Measurements from ENCODE around the gene ZNF184. TPM values are rescaled to one million over a fixed set of nuclear protein-coding genes. Genes with fewer than 3 reads are reported as not detected.

ZNF184 gene
- polyA plus RNA-seq (2013, experiment 1 of 2), result 5.0 TPM
- 5.2 TPM for polyA plus RNA-seq (2013, experiment 2 of 2)

DNA sequence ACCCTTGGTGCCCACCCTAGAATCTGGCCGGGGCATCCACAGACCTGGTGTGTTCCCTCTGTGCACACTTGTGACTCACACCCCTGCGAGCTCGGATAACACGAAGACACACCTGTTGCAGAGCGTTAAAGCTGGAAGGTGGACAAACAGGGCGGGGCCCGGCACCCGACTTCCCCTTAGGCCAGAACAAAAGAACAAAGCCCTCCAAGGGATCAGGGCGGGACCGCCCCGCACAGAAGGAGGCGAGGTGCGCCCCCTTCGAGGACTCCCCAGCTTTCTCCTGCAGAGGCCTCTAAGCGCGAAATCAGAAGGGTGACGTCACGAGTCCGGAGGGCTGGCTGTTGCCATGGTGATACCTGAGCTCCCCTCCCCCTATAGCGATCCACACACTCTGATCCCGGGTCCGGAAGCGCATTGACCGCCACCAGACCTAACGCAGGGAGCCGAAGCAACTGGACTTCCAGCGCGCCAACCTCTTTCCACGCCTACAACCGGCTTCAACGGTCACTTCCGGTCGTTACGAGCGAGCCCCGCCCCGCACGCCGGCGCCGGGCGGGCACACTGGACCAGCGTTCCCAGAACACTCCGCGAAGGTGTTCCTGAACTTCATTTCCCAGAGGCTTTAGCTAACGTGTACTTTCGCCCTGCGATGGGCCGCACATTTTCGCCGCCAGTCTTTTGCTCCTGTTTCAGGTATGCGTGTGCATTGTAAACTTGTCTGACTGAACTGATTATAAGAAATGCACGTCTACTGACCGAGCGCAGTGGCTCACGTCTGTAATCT lies at the start of gene ZNF184:
ZNF184 (minus strand) TSS at position 489 of the 784 bp plus-strand sequence. CDS start 811 bp downstream, outside the sequence.
- peak within 1 kb of the TSS; percentile 79 to 90 for H3K4me3 ChIP-seq (ENCODE audit: insufficient read depth in 1 of 2, low read depth in 1 of 2, low read length in 2 of 2)
- no peaks in the 10 kb centered on the region for H3K27me3 ChIP-seq (ENCODE audit: control insufficient read depth in 1 of 2, insufficient read depth in 1 of 2, low read length in 2 of 2)
- peak within 1 kb of the TSS in 1 of 2 experiments; percentile 49 for H3K23ac ChIP-seq (ENCODE audit: low read length in 2 of 2)
- H3K9me3 ChIP-seq (ENCODE audit: control insufficient read depth, low read length), result peaks cover 3% of the 10 kb centered on the region
- no peak within 1 kb of the TSS for H2AK5ac ChIP-seq (ENCODE audit: low read length, severe bottlenecking)
- peak within 1 kb of the TSS; percentile 92 for H3K9ac ChIP-seq (ENCODE audit: low read length)
- peak within 1 kb of the TSS; percentile 84 for H2BK15ac ChIP-seq (ENCODE audit: low read depth, poor library complexity, severe bottlenecking)
- H4K8ac ChIP-seq (ENCODE audit: low read length), result peak within 1 kb of the TSS; percentile 95
- peak within 1 kb of the TSS; percentile 43 for H4K91ac ChIP-seq (ENCODE audit: low read length)
- no peak within 1 kb of the TSS for H2BK5ac ChIP-seq (ENCODE audit: low read depth, low read length, poor library complexity, severe bottlenecking)
- H2AFZ ChIP-seq (ENCODE audit: low read depth, low read length), result peak within 1 kb of the TSS; percentile 43
- peaks cover 1% of the 10 kb centered on the region for H3K4me1 ChIP-seq (ENCODE audit: control insufficient read depth, insufficient read depth, low read depth, low read length)
- peaks cover 0 to 27% of the 10 kb centered on the region in 2 experiments for H3K36me3 ChIP-seq (ENCODE audit: control insufficient read depth in 1 of 2, insufficient read depth in 2 of 2, low read depth in 1 of 2, low read length in 2 of 2)
- peak within 1 kb of the TSS; percentile 75 for H3K4me2 ChIP-seq (ENCODE audit: low read length, poor library complexity, severe bottlenecking)
- peak within 1 kb of the TSS; percentile 77 for H3K27ac ChIP-seq (ENCODE audit: low read length, poor library complexity, severe bottlenecking)
- DNase-seq, result peak; percentile 98
- no peak within 1 kb of the TSS for H2BK12ac ChIP-seq (ENCODE audit: low read length in 2 of 2)
- peak within 1 kb of the TSS; percentile 57 for H2BK120ac ChIP-seq (ENCODE audit: low read depth, low read length)
- peak within 1 kb of the TSS; percentile 78 to 94 for H3K18ac ChIP-seq (ENCODE audit: low read depth in 1 of 2, low read length in 2 of 2)
- WGBS, result under 1% methylated on average over 56 of the region's 56 CpGs
- peak within 1 kb of the TSS in 1 of 2 experiments; percentile 21 for H3K14ac ChIP-seq (ENCODE audit: low read length in 2 of 2)
- peaks cover 7% of the 10 kb centered on the region for H3K79me1 ChIP-seq (replicated peaks; ENCODE audit: low read length, poor library complexity, severe bottlenecking)
- peak within 1 kb of the TSS; percentile 53 to 57 for H3K4ac ChIP-seq (ENCODE audit: low read depth in 1 of 2, low read length in 2 of 2)

GRCh38 chr6:27518881-27519795 lies 46.2 kb upstream of the ZNF184 start:
- Histone ChIP-seq H4K91ac (ENCODE audit: low read length) (no peak overlapping the region), H3K4me1 (ENCODE audit: control insufficient read depth, insufficient read depth, low read depth, low read length) (peaks cover 5% of the 10 kb centered on the region), H2BK120ac (ENCODE audit: low read depth, low read length) (no peak overlapping the region), H2BK15ac (ENCODE audit: low read depth, poor library complexity, severe bottlenecking) (peak overlapping the region; percentile 95), H2BK12ac (ENCODE audit: low read length in 2 of 2) (peak overlapping the region in 1 of 2 experiments; percentile 11), H2AFZ (ENCODE audit: low read depth, low read length) (peak overlapping the region; percentile 83), H3K27me3 (ENCODE audit: control insufficient read depth in 1 of 2, insufficient read depth in 1 of 2, low read length in 2 of 2) (peaks cover 28 to 36% of the 10 kb centered on the region in 2 experiments), H3K27ac (ENCODE audit: low read length, poor library complexity, severe bottlenecking) (peak overlapping the region; percentile 76), H3K9ac (ENCODE audit: low read length) (peak overlapping the region; percentile 92), H3K18ac (ENCODE audit: low read depth in 1 of 2, low read length in 2 of 2) (peak overlapping the region; percentile 68 to 89), H3K14ac (ENCODE audit: low read length in 2 of 2) (no peak overlapping the region), H3K9me3 (ENCODE audit: control insufficient read depth, low read length) (no peaks in the 10 kb centered on the region), H3K79me1 (replicated peaks; ENCODE audit: low read length, poor library complexity, severe bottlenecking) (no peaks in the 10 kb centered on the region), H3K4me3 (ENCODE audit: insufficient read depth in 1 of 2, low read depth in 1 of 2, low read length in 2 of 2) (peak overlapping the region; percentile 77 to 87), H4K8ac (ENCODE audit: low read length) (peak overlapping the region; percentile 29), H3K23ac (ENCODE audit: low read length in 2 of 2) (peak overlapping the region in 1 of 2 experiments; percentile 64), H3K4me2 (ENCODE audit: low read length, poor library complexity, severe bottlenecking) (peak overlapping the region; percentile 62), H3K4ac (ENCODE audit: low read depth in 1 of 2, low read length in 2 of 2) (peak overlapping the region in 1 of 2 experiments; percentile 0), H2BK5ac (ENCODE audit: low read depth, low read length, poor library complexity, severe bottlenecking) (no peak overlapping the region), H3K36me3 (ENCODE audit: control insufficient read depth in 1 of 2, insufficient read depth in 2 of 2, low read depth in 1 of 2, low read length in 2 of 2) (no peaks in the 10 kb centered on the region), H2AK5ac (ENCODE audit: low read length, severe bottlenecking) (no peak overlapping the region)
- WGBS, result under 1% methylated on average over 42 of the region's 42 CpGs
- peak; percentile 93 for DNase-seq

- Histone ChIP-seq H2BK15ac (ENCODE audit: low read depth, poor library complexity, severe bottlenecking) (no peak overlapping the region), H2BK12ac (ENCODE audit: low read length in 2 of 2) (no peak overlapping the region), H2BK120ac (ENCODE audit: low read depth, low read length) (no peak overlapping the region), H2AK5ac (ENCODE audit: low read length, severe bottlenecking) (no peak overlapping the region), H2AFZ (ENCODE audit: low read depth, low read length) (no peak overlapping the region), H3K4me2 (ENCODE audit: low read length, poor library complexity, severe bottlenecking) (peak overlapping the region; percentile 49), H3K9me3 (ENCODE audit: control insufficient read depth, low read length) (no peaks in the 10 kb centered on the region), H3K4me3 (ENCODE audit: insufficient read depth in 1 of 2, low read depth in 1 of 2, low read length in 2 of 2) (peak overlapping the region in 1 of 2 experiments; percentile 87), H3K4me1 (ENCODE audit: control insufficient read depth, insufficient read depth, low read depth, low read length) (peaks cover 5% of the 10 kb centered on the region), H4K8ac (ENCODE audit: low read length) (peak overlapping the region; percentile 88), H3K14ac (ENCODE audit: low read length in 2 of 2) (no peak overlapping the region), H3K36me3 (ENCODE audit: control insufficient read depth in 1 of 2, insufficient read depth in 2 of 2, low read depth in 1 of 2, low read length in 2 of 2) (no peaks in the 10 kb centered on the region), H2BK5ac (ENCODE audit: low read depth, low read length, poor library complexity, severe bottlenecking) (no peak overlapping the region), H3K4ac (ENCODE audit: low read depth in 1 of 2, low read length in 2 of 2) (no peak overlapping the region), H3K23ac (ENCODE audit: low read length in 2 of 2) (no peak overlapping the region), H3K79me1 (replicated peaks; ENCODE audit: low read length, poor library complexity, severe bottlenecking) (no peaks in the 10 kb centered on the region), H3K27me3 (ENCODE audit: control insufficient read depth in 1 of 2, insufficient read depth in 1 of 2, low read length in 2 of 2) (peaks cover 38 to 41% of the 10 kb centered on the region in 2 experiments), H3K27ac (ENCODE audit: low read length, poor library complexity, severe bottlenecking) (no peak overlapping the region), H4K91ac (ENCODE audit: low read length) (no peak overlapping the region), H3K9ac (ENCODE audit: low read length) (peak overlapping the region; percentile 92), H3K18ac (ENCODE audit: low read depth in 1 of 2, low read length in 2 of 2) (no peak overlapping the region)
- 52% methylated on average over 11 of the region's 12 CpGs for WGBS
- DNase-seq, result no peak
Observed at GRCh38 chr6:27517928-27518787, 45.3 kb upstream of the ZNF184 start.
